Stimulated activated naive CD8-positive, alpha-beta T cell treated with anti-CD3 and anti-CD28 coated beads, Interleukin-15, amount 100 ng/mL, for 72 hours (primary cell): ENCODE data around the gene GSTM2.

Experiments
- ATAC-seq: fragments of 150-1000 bp; cut with Tn5 transposase; 2 replicates; pipeline ENCODE4 v1.10.0; 2021; ENCODE audit warnings: mild to moderate bottlenecking, moderate library complexity
- DNase-seq, 2 donors: peaks; one replicate each; pipeline ENCODE4 v3.0.0; 2021 to 2022
- H3K27ac Mint-ChIP-seq, 2 donors: one replicate each; pipeline ENCODE4 v1.8.0; 2022; ENCODE audit warnings: mild to moderate bottlenecking in 2 of 2, mixed read lengths in 2 of 2, moderate library complexity in 2 of 2
- H3K27me3 Mint-ChIP-seq: one replicate; pipeline ENCODE4 v1.8.0; 2022; ENCODE audit warnings: mixed read lengths
- H3K4me1 Mint-ChIP-seq: one replicate; pipeline ENCODE4 v1.8.0; 2022; ENCODE audit warnings: mild to moderate bottlenecking, mixed read lengths
- H3K4me3 Mint-ChIP-seq, 2 donors: one replicate each; pipeline ENCODE4 v1.8.0; 2022; ENCODE audit warnings: mild to moderate bottlenecking in 2 of 2, mixed read lengths in 2 of 2, moderate library complexity in 1 of 2
- H3K9me3 Mint-ChIP-seq, 2 donors: one replicate each; pipeline ENCODE4 v1.8.0; 2022; ENCODE audit warnings: mixed read lengths in 2 of 2

GSTM2 gene

GRCh38 chr1:109667452-109668122 is at the start of gene GSTM2:
GSTM2 (plus strand) TSS chr1:109668057; CDS start chr1:109668116, 59 bp downstream.
- Mint-ChIP-seq H3K27ac (peak within 1 kb of the TSS; percentile 38 to 44), H3K9me3 (no peaks in the 10 kb centered on the region), H3K4me3 (peak within 1 kb of the TSS; percentile 82 to 87), H3K27me3 (no peaks in the 10 kb centered on the region), H3K4me1 (peaks cover 30% of the 10 kb centered on the region)
- DNase-seq (peak; percentile 66 to 81), ATAC-seq (peak; percentile 97)

- Mint-ChIP-seq H3K4me3 (peak overlapping the region; percentile 96 to 97), H3K27me3 (no peaks in the 10 kb centered on the region), H3K9me3 (no peaks in the 10 kb centered on the region), H3K27ac (peak overlapping the region; percentile 94 to 97), H3K4me1 (peaks cover 67% of the 10 kb centered on the region)
- ATAC-seq (no peak), DNase-seq (no peak)
Observed at GRCh38 chr1:109618661-109619575, 48.9 kb upstream of the GSTM2 start.

GRCh38 chr1:109619576-109620400 is 48.1 kb upstream of the GSTM2 start, which contains the start of the genes AMPD2 and GNAT2:
AMPD2 (plus strand) TSS chr1:109619837; CDS start chr1:109621176, 1,339 bp downstream.
GNAT2 (minus strand) TSS chr1:109619616; CDS start chr1:109612870, 6,746 bp downstream.
- DNase-seq (peak; percentile 65 to 82), ATAC-seq (peak; percentile 64)
- H3K4me3 Mint-ChIP-seq: peak within 1 kb of the TSS; percentile 96 to 97
- H3K9me3 Mint-ChIP-seq: no peaks in the 10 kb centered on the region
- peak within 1 kb of the TSS; percentile 94 to 97 for H3K27ac Mint-ChIP-seq
- no peaks in the 10 kb centered on the region for H3K27me3 Mint-ChIP-seq
- peaks cover 76% of the 10 kb centered on the region for H3K4me1 Mint-ChIP-seq

GRCh38 chr1:109620401-109620791 is 47.5 kb upstream of the GSTM2 start:
- Mint-ChIP-seq H3K9me3 (no peaks in the 10 kb centered on the region), H3K27me3 (no peaks in the 10 kb centered on the region), H3K27ac (peak overlapping the region; percentile 94 to 97), H3K4me1 (peaks cover 81% of the 10 kb centered on the region), H3K4me3 (peak overlapping the region; percentile 96 to 97)
- ATAC-seq (peak; percentile 1), DNase-seq (peak in 1 of 2 donors; percentile 16)

DNA sequence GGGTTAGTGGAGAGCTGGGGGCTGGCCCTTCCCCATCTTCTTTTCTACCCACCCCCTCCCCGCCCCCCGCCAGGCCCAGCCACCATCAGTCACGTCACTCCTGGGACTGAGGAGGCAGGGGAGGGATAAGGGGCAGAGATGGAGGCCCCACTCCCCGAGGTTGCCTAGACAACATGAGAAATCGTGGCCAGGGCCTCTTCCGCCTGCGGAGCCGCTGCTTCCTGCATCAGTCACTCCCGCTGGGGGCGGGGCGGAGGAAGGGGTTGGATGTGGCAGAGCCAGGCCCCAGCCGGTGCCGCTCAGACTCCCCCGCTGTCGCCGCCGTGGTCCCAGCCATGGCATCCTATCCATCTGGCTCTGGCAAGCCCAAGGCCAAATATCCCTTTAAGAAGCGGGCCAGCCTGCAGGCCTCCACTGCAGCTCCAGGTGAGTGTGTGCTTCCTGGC is 47.0 kb upstream of the GSTM2 start:
- no peaks in the 10 kb centered on the region for H3K9me3 Mint-ChIP-seq

DNA sequence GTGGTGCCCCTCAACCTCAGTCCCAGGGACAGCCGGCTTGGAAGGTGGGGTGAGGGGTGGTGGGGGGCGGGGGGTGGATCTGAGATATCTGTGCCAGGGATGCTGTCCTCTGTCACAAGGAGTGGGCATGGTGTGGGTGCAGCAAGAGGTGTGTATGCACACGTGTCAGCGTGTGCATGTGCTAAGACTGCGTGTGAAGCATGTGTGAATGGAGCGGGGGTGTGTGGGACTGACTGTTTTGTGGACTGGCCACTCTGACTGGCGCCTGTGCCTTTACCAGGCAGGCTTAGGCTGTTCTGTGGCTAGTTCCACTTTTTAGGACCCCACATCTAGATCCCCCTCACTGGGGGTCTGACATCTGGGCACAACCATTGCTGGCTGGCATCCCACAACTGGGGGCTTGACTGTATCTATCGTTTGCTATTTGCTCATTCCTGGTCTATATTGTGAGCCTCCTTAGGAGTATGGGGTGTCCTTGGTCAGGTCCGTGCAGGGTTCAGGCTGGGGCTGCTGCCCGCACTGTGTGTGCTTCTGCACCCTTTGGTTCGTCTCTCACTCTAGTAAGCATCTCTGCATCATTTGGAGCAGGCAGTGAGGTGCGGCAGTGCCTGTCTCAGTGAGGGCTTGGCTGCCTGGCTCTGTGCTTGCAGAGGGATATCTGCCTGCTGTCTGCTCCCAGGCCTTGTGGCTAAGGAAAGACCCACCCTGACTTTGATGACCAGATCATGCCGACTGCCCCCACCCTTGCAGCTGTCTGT is 46.3 kb upstream of the GSTM2 start:
- no peaks in the 10 kb centered on the region for H3K27me3 Mint-ChIP-seq
- no peak for DNase-seq
- no peaks in the 10 kb centered on the region for H3K9me3 Mint-ChIP-seq
- peak overlapping the region; percentile 71 to 94 for H3K27ac Mint-ChIP-seq
- ATAC-seq: peak; percentile 24
- H3K4me3 Mint-ChIP-seq: peak overlapping the region; percentile 96 to 97
- peaks cover 76% of the 10 kb centered on the region for H3K4me1 Mint-ChIP-seq

More for the DNA sequence above, 47.0 kb upstream of the GSTM2 start:
- Mint-ChIP-seq H3K27me3 (no peaks in the 10 kb centered on the region), H3K4me3 (peak overlapping the region; percentile 96 to 97), H3K27ac (peak overlapping the region; percentile 94 to 97), H3K4me1 (peaks cover 83% of the 10 kb centered on the region)
- ATAC-seq (peak; percentile 90), DNase-seq (peak; percentile 88 to 96)

GRCh38 chr1:109622137-109622892 is 45.5 kb upstream of the GSTM2 start:
- Mint-ChIP-seq H3K9me3 (no peaks in the 10 kb centered on the region), H3K27ac (peak overlapping the region; percentile 71 to 83), H3K4me1 (peaks cover 68% of the 10 kb centered on the region), H3K27me3 (no peaks in the 10 kb centered on the region), H3K4me3 (peak overlapping the region; percentile 96 to 97)
- ATAC-seq: no peak
- DNase-seq: no peak

DNA sequence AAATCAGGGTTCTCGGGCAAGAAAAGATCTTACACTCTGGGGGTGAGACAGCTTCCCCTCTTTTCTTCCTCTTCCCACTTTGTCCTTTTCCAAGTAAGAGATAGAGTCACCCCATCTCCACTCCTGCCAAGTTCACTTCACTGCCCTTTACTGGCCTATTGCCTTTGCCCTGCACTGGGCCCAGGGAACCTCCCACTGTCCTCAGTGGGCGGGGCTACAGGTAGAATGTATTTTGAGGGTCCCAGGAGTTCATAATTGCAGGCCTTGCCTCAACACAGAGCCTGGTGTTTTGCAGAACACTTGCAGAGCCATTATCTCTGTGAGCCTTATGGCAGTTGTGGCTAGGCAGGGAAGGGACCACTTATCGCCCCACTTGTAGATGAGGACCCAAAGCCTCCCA is 45.0 kb upstream of the GSTM2 start:
- DNase-seq (no peak), ATAC-seq (no peak)
- no peaks in the 10 kb centered on the region for H3K9me3 Mint-ChIP-seq
- H3K4me3 Mint-ChIP-seq: peak overlapping the region; percentile 13 to 96
- no peaks in the 10 kb centered on the region for H3K27me3 Mint-ChIP-seq
- peak overlapping the region in 1 of 2 donors; percentile 91 for H3K27ac Mint-ChIP-seq
- peaks cover 63% of the 10 kb centered on the region for H3K4me1 Mint-ChIP-seq

DNA sequence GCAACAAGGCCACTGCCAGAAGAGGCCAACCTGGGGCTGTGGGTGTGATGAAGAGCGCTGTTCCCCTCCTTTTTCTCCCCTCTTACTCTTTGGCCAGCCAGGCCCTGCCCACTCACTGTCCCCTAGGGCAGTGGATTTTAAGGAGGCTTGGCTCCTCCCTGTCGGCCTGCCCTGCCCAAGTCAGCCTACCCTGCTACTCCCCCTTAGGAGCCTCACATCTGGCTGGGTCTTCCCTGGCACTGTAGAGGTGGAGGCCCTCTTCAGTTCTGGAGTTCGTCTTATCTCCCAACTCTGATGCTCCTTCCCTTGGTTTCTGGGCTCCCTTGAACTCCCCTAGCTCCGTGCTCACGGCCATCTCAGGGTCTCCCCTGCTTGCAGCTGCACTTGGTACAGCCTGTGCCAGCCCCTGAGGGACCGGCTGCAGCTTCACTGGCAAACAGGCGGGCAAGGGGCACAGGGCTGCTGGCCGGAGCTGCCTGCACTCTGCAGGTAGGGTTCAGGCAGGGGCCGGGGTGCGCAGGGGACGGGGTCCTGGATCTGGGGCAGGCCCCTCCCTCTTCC is 44.2 kb upstream of the GSTM2 start:
- peak overlapping the region; percentile 81 to 85 for H3K27ac Mint-ChIP-seq
- H3K9me3 Mint-ChIP-seq: no peaks in the 10 kb centered on the region
- H3K27me3 Mint-ChIP-seq: no peaks in the 10 kb centered on the region
- peaks cover 59% of the 10 kb centered on the region for H3K4me1 Mint-ChIP-seq
- peak overlapping the region; percentile 55 to 76 for H3K4me3 Mint-ChIP-seq
- DNase-seq (no peak), ATAC-seq (no peak)

GRCh38 chr1:109624201-109625010 is 43.5 kb upstream of the GSTM2 start:
- ATAC-seq: no peak
- Mint-ChIP-seq H3K27me3 (no peaks in the 10 kb centered on the region), H3K9me3 (no peaks in the 10 kb centered on the region), H3K4me1 (peaks cover 51% of the 10 kb centered on the region), H3K27ac (peak overlapping the region; percentile 87 to 95), H3K4me3 (peak overlapping the region; percentile 55 to 76)
- no peak for DNase-seq

GRCh38 chr1:109625176-109625575 is 42.7 kb upstream of the GSTM2 start:
- no peak for ATAC-seq
- Mint-ChIP-seq H3K4me3 (no peak overlapping the region), H3K4me1 (peaks cover 46% of the 10 kb centered on the region), H3K27ac (peak overlapping the region in 1 of 2 donors; percentile 27), H3K9me3 (no peaks in the 10 kb centered on the region), H3K27me3 (no peaks in the 10 kb centered on the region)
- no peak for DNase-seq

DNA sequence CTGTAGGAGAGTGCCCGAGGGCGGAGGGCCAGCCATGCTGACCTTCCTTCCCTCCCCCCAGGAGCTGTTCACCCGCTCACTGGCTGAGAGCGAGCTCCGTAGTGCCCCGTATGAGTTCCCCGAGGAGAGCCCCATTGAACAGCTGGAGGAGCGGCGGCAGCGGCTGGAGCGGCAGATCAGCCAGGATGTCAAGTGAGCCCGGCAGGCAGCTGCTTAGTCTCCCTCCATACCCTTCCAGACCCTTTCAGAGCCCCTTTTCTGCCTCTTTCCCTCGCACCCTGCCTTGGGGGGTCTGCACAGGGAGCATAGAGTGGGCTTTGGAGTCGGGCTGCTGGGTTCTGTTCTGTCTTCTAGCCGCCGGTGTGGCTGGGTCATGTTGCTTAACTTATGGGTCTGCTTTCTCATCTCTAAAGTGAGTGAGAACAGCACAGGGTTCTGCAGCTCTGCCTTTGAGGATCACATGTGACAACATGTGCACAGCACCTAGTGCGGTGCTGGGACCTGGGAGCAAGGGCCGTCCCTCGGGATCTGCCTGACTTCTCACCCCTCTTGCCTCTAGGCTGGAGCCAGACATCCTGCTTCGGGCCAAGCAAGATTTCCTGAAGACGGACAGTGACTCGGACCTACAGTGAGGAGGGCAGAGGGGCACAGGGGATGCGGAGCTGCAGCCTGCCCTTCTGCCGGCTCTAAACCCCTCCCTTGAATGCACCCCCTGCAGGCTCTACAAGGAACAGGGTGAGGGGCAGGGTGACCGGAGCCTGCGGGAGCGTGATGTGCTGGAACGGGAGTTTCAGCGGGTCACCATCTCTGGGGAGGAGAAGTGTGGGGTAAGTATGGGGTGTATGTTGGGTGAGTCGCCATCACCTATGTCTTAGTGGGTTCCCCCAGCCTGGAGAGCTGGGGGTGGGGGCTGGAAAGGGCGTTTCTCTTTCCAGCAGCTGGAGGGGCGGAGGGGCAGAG is 42.0 kb upstream of the GSTM2 start:
- ATAC-seq (no peak), DNase-seq (no peak)
- no peaks in the 10 kb centered on the region for H3K9me3 Mint-ChIP-seq
- H3K4me1 Mint-ChIP-seq: peaks cover 44% of the 10 kb centered on the region
- H3K27ac Mint-ChIP-seq: peak overlapping the region; percentile 27 to 43
- no peak overlapping the region for H3K4me3 Mint-ChIP-seq
- no peaks in the 10 kb centered on the region for H3K27me3 Mint-ChIP-seq
